SK-N-SH treated with all-trans-retinoic acid at 6 μM for 48 hours (cell line): ENCODE data around the gene KRT76.

Source experiments
- ATAC-seq: fragments of 200-7000 bp; cut with Tn5 transposase; 3 replicates; pipeline ENCODE4 v1.9.1; 2020; ENCODE audit warnings: mild to moderate bottlenecking, moderate library complexity
- ARNTL ChIP-seq: fragments of 450-650 bp; formaldehyde crosslinking; IDR thresholded peaks from 2 replicates; pipeline ENCODE4 v1.5.0; 2020; ENCODE audit warnings: low read depth, mild to moderate bottlenecking, moderate library complexity, borderline replicate concordance
- BACH2 ChIP-seq: fragments of 250-450 bp; sonication (Bioruptor Pico); IDR thresholded peaks from 2 replicates; pipeline ENCODE4 v1.9.0; 2021; ENCODE audit warnings: mild to moderate bottlenecking, borderline replicate concordance
- CREB5 ChIP-seq: fragments of 250-450 bp; sonication (Bioruptor Pico); IDR thresholded peaks from 2 replicates; pipeline ENCODE4 v1.5.1; 2020; ENCODE audit warnings: low read depth, mild to moderate bottlenecking, moderate library complexity
- CSDC2 ChIP-seq: fragments of 250-450 bp; sonication (Bioruptor Pico); IDR thresholded peaks from 2 replicates; pipeline ENCODE4 v1.5.0; 2020; ENCODE audit warnings: mild to moderate bottlenecking, moderate library complexity
- CSRNP3 ChIP-seq: fragments of 250-450 bp; sonication (Bioruptor Pico); IDR thresholded peaks from 2 replicates; pipeline ENCODE4 v1.5.1; 2021; ENCODE audit warnings: mild to moderate bottlenecking, moderate library complexity
- ESRRG ChIP-seq: fragments of 250-450 bp; sonication (Bioruptor Pico); IDR thresholded peaks from 2 replicates; pipeline ENCODE4 v1.6.1; 2021; ENCODE audit warnings: mild to moderate bottlenecking
- GLIS3 ChIP-seq: fragments of 250-450 bp; sonication (Bioruptor Pico); IDR thresholded peaks from 2 replicates; pipeline ENCODE4 v1.5.0; 2020; ENCODE audit warnings: mild to moderate bottlenecking, moderate library complexity
- ISL1 ChIP-seq: fragments of 250-450 bp; sonication (Bioruptor Pico); IDR thresholded peaks from 2 replicates; pipeline ENCODE4 v2.1.2; 2022; ENCODE audit warnings: mild to moderate bottlenecking, moderate library complexity
- OSR1 ChIP-seq: fragments of 250-450 bp; sonication (Bioruptor Pico); IDR thresholded peaks from 2 replicates; pipeline ENCODE4 v1.8.0; 2022; ENCODE audit warnings: moderate library complexity, mild to moderate bottlenecking, inconsistent platforms
- PATZ1 ChIP-seq: fragments of 250-450 bp; sonication (Bioruptor Pico); IDR thresholded peaks from 2 replicates; pipeline ENCODE4 v1.8.0; 2020; ENCODE audit warnings: mild to moderate bottlenecking, moderate library complexity, borderline replicate concordance
- POU6F1 ChIP-seq: fragments of 250-450 bp; sonication (Bioruptor Pico); IDR thresholded peaks from 2 replicates; pipeline ENCODE4 v1.8.0; 2021; ENCODE audit warnings: low read depth, mild to moderate bottlenecking, moderate library complexity, borderline replicate concordance
- PPARA ChIP-seq: fragments of 250-450 bp; sonication (Bioruptor Pico); IDR thresholded peaks from 2 replicates; pipeline ENCODE4 v1.5.0; 2020; ENCODE audit warnings: mild to moderate bottlenecking, borderline replicate concordance
- RARB ChIP-seq: fragments of 250-450 bp; sonication (Bioruptor Pico); IDR thresholded peaks from 2 replicates; pipeline ENCODE4 v1.8.0; 2021; ENCODE audit warnings: mild to moderate bottlenecking, moderate library complexity
- SNAI2 ChIP-seq: fragments of 250-450 bp; sonication (Bioruptor Pico); IDR thresholded peaks from 2 replicates; pipeline ENCODE4 v1.5.0; 2020; ENCODE audit warnings: mild to moderate bottlenecking, moderate library complexity
- TOX ChIP-seq: fragments of 250-450 bp; sonication (Bioruptor Pico); IDR thresholded peaks from 2 replicates; pipeline ENCODE4 v1.8.0; 2021; ENCODE audit warnings: mild to moderate bottlenecking, moderate library complexity, borderline replicate concordance
- TSHZ2 ChIP-seq: fragments of 250-450 bp; sonication (Bioruptor Pico); IDR thresholded peaks from 2 replicates; pipeline ENCODE4 v1.5.0; 2020; ENCODE audit warnings: mild to moderate bottlenecking, moderate library complexity
- ZFP3 ChIP-seq: fragments of 250-450 bp; sonication (Bioruptor Pico); IDR thresholded peaks from 2 replicates; pipeline ENCODE4 v1.5.0; 2020; ENCODE audit warnings: mild to moderate bottlenecking, moderate library complexity
- ZFP30 ChIP-seq: fragments of 450-650 bp; formaldehyde crosslinking; IDR thresholded peaks from 2 replicates; pipeline ENCODE4 v1.5.0; 2022; ENCODE audit warnings: mild to moderate bottlenecking, moderate library complexity
- ZNF565 ChIP-seq: fragments of 450-650 bp; formaldehyde crosslinking; conservative IDR thresholded peaks from 2 replicates; pipeline ENCODE4 v1.5.0; 2020; ENCODE audit warnings: low read depth, mild to moderate bottlenecking, moderate library complexity
- ZNF70 ChIP-seq: fragments of 450-650 bp; formaldehyde crosslinking; IDR thresholded peaks from 2 replicates; pipeline ENCODE4 v1.5.0; 2020; ENCODE audit warnings: mild to moderate bottlenecking, moderate library complexity
- ZNF8 ChIP-seq: fragments of 450-650 bp; formaldehyde crosslinking; IDR thresholded peaks from 2 replicates; pipeline ENCODE4 v1.5.0; 2020; ENCODE audit warnings: mild to moderate bottlenecking, moderate library complexity

Gene KRT76

GRCh38 chr12:52745554-52745953 lies 31.6 kb downstream of the KRT76 start:
- no peak for ATAC-seq
- TF ChIP-seq GLIS3 (CRISPR knock-in tag) (no peak), POU6F1 (CRISPR knock-in tag) (no peak), ZFP30 (CRISPR knock-in tag) (no peak), ARNTL (no peak), RARB (CRISPR knock-in tag) (no peak), OSR1 (no peak), ZNF70 (CRISPR knock-in tag) (no peak), ISL1 (CRISPR knock-in tag) (no peak), SNAI2 (CRISPR knock-in tag) (no peak), ZNF565 (CRISPR knock-in tag) (no peak), ZFP3 (CRISPR knock-in tag) (no peak), PATZ1 (CRISPR knock-in tag) (no peak), BACH2 (CRISPR knock-in tag) (no peak), CSRNP3 (CRISPR knock-in tag) (no peak), ZNF8 (no peak), CSDC2 (CRISPR knock-in tag) (no peak)

- no peak for TF ChIP-seq CREB5 (CRISPR knock-in tag)
- ATAC-seq = no peak
Observed at GRCh38 chr12:52744493-52745156, 32.5 kb downstream of the KRT76 start.

- no peak for ATAC-seq
- TF ChIP-seq PATZ1 (CRISPR knock-in tag) = no peak
- no peak for TF ChIP-seq CREB5 (CRISPR knock-in tag)
- no peak for TF ChIP-seq ESRRG
- TF ChIP-seq ZFP30 (CRISPR knock-in tag) = no peak
- TF ChIP-seq BACH2 (CRISPR knock-in tag) = no peak
- TF ChIP-seq ZNF565 (CRISPR knock-in tag) = no peak
- TF ChIP-seq CSDC2 (CRISPR knock-in tag) = no peak
- no peak for TF ChIP-seq TSHZ2 (CRISPR knock-in tag)
- no peak for TF ChIP-seq TOX (CRISPR knock-in tag)
- TF ChIP-seq PPARA (CRISPR knock-in tag) = no peak
- no peak for TF ChIP-seq ISL1 (CRISPR knock-in tag)
- no peak for TF ChIP-seq POU6F1 (CRISPR knock-in tag)
- TF ChIP-seq GLIS3 (CRISPR knock-in tag) = no peak
Observed at GRCh38 chr12:52742822-52743457, 34.2 kb downstream of the KRT76 start.
